ENCODE results near the gene PDIA5.

PDIA5 gene

GRCh38 chr3:123129532-123129931, 62.7 kb downstream of the PDIA5 start:
- Histone ChIP-seq H2AFZ (ENCODE audit: low read length) (no peak overlapping the region), H3K4me3 (ENCODE audit: low read length) (no peak overlapping the region), H3K79me2 (ENCODE audit: low read length) (no peaks in the 10 kb centered on the region), H3K27me3 (replicated peaks; ENCODE audit: insufficient read depth, low read length) (no peaks in the 10 kb centered on the region), H4K20me1 (ENCODE audit: insufficient read depth, low read length) (no peaks in the 10 kb centered on the region), H3K9me3 (replicated peaks; ENCODE audit: insufficient read depth, low read length) (no peaks in the 10 kb centered on the region), H3K4me1 (ENCODE audit: low read length) (no peaks in the 10 kb centered on the region), H3K9ac (ENCODE audit: low read length) (no peak overlapping the region), H3F3A (ENCODE audit: insufficient read depth, low read length) (no peaks in the 10 kb centered on the region), H3K27ac (ENCODE audit: low read length) (no peak overlapping the region), H3K4me2 (ENCODE audit: low read depth, low read length) (no peak overlapping the region), H3K36me3 (replicated peaks; ENCODE audit: insufficient read depth, low read length) (no peaks in the 10 kb centered on the region), H3K9me2 (replicated peaks; ENCODE audit: insufficient read depth, low read length) (no peaks in the 10 kb centered on the region)
- TF ChIP-seq EZH2 (optimal IDR thresholded peaks at IDR 0.05; ENCODE audit: low read depth, low read length) (no peak), EZH2phosphoT487 (IDR thresholded peaks at IDR 0.05; ENCODE audit: low read length) (no peak), CTCF (IDR thresholded peaks at IDR 0.05; ENCODE audit: low read length) (no peak)
- no peak for DNase-seq

- Histone ChIP-seq H2AFZ (ENCODE audit: low read length) (no peak overlapping the region), H3K36me3 (replicated peaks; ENCODE audit: insufficient read depth, low read length) (no peaks in the 10 kb centered on the region; the same call in 1 of the 2 replicates), H4K20me1 (ENCODE audit: insufficient read depth, low read length) (no peaks in the 10 kb centered on the region), H3K4me1 (ENCODE audit: low read length) (no peaks in the 10 kb centered on the region), H3K4me2 (ENCODE audit: low read depth, low read length) (no peak overlapping the region), H3K27me3 (replicated peaks; ENCODE audit: insufficient read depth, low read length) (no peaks in the 10 kb centered on the region), H3K9me2 (replicated peaks; ENCODE audit: insufficient read depth, low read length) (no peaks in the 10 kb centered on the region), H3K9me3 (replicated peaks; ENCODE audit: insufficient read depth, low read length) (no peaks in the 10 kb centered on the region), H3F3A (ENCODE audit: insufficient read depth, low read length) (no peaks in the 10 kb centered on the region), H3K79me2 (ENCODE audit: low read length) (no peaks in the 10 kb centered on the region), H3K27ac (ENCODE audit: low read length) (no peak overlapping the region), H3K9ac (ENCODE audit: low read length) (no peak overlapping the region), H3K4me3 (ENCODE audit: low read length) (no peak overlapping the region)
- no peak for DNase-seq
- TF ChIP-seq CTCF (IDR thresholded peaks at IDR 0.05; ENCODE audit: low read length), result no peak
- no peak for TF ChIP-seq EZH2 (optimal IDR thresholded peaks at IDR 0.05; ENCODE audit: low read depth, low read length)
Observed at GRCh38 chr3:123130079-123130750, 63.4 kb downstream of the PDIA5 start.

GRCh38 chr3:123134671-123135070, 67.8 kb downstream of the PDIA5 start:
- Histone ChIP-seq H3K27ac (ENCODE audit: low read length) (no peak overlapping the region), H3K4me3 (ENCODE audit: low read length) (no peak overlapping the region), H3K36me3 (replicated peaks; ENCODE audit: insufficient read depth, low read length) (no peaks in the 10 kb centered on the region; the same call in 1 of the 2 replicates), H3K4me1 (ENCODE audit: low read length) (no peaks in the 10 kb centered on the region), H3K79me2 (ENCODE audit: low read length) (no peaks in the 10 kb centered on the region), H2AFZ (ENCODE audit: low read length) (no peak overlapping the region), H3K9me2 (replicated peaks; ENCODE audit: insufficient read depth, low read length) (no peaks in the 10 kb centered on the region), H3K4me2 (ENCODE audit: low read depth, low read length) (no peak overlapping the region), H4K20me1 (ENCODE audit: insufficient read depth, low read length) (no peaks in the 10 kb centered on the region), H3F3A (ENCODE audit: insufficient read depth, low read length) (no peaks in the 10 kb centered on the region), H3K9me3 (replicated peaks; ENCODE audit: insufficient read depth, low read length) (no peaks in the 10 kb centered on the region), H3K9ac (ENCODE audit: low read length) (no peak overlapping the region), H3K27me3 (replicated peaks; ENCODE audit: insufficient read depth, low read length) (no peaks in the 10 kb centered on the region)
- no peak for DNase-seq
- TF ChIP-seq CTCF (IDR thresholded peaks at IDR 0.05; ENCODE audit: low read length), result no peak
- no peak for TF ChIP-seq EZH2 (optimal IDR thresholded peaks at IDR 0.05; ENCODE audit: low read depth, low read length)
- TF ChIP-seq EZH2phosphoT487 (IDR thresholded peaks at IDR 0.05; ENCODE audit: low read length), result no peak

Measured in MM.1S (cell line).